ENCODE measurements around the gene APOA4.

APOA4 gene

GRCh38 chr11:116832350-116833290 lies 9.5 kb upstream of the APOA4 start:
- no peak for DNase-seq
- ATAC-seq (ENCODE audit: insufficient read depth, low read depth), result no peak
- Histone ChIP-seq H3K27ac (ENCODE audit: low read length) (no peak overlapping the region), H3K36me3 (ENCODE audit: insufficient read depth, low read length) (no peaks in the 10 kb centered on the region), H3K9me3 (ENCODE audit: insufficient read depth, low read length, severe bottlenecking) (no peaks in the 10 kb centered on the region), H3K27me3 (ENCODE audit: insufficient read depth, low read length, poor library complexity) (no peaks in the 10 kb centered on the region), H3K79me2 (ENCODE audit: insufficient read depth, low read length) (no peaks in the 10 kb centered on the region), H3K4me1 (ENCODE audit: insufficient read depth, low read length) (peaks cover 21% of the 10 kb centered on the region), H4K20me1 (ENCODE audit: insufficient read depth, low read length) (no peaks in the 10 kb centered on the region), H3K9ac (ENCODE audit: low read depth, low read length) (no peak overlapping the region), H2AFZ (ENCODE audit: low read depth, low read length) (no peak overlapping the region), H3K4me2 (ENCODE audit: insufficient read depth, low read length) (no peak overlapping the region), H3K4me3 (ENCODE audit: low read depth in 1 of 2, low read length in 2 of 2) (no peak overlapping the region)
- TF ChIP-seq EZH2 (IDR thresholded peaks at IDR 0.05; ENCODE audit: borderline replicate concordance, low read depth, low read length, severe bottlenecking), result no peak
- TF ChIP-seq CTCF (IDR thresholded peaks at IDR 0.05; ENCODE audit: borderline replicate concordance, extremely low read depth, low read length, poor library complexity, severe bottlenecking), result peak; percentile 19

DNA sequence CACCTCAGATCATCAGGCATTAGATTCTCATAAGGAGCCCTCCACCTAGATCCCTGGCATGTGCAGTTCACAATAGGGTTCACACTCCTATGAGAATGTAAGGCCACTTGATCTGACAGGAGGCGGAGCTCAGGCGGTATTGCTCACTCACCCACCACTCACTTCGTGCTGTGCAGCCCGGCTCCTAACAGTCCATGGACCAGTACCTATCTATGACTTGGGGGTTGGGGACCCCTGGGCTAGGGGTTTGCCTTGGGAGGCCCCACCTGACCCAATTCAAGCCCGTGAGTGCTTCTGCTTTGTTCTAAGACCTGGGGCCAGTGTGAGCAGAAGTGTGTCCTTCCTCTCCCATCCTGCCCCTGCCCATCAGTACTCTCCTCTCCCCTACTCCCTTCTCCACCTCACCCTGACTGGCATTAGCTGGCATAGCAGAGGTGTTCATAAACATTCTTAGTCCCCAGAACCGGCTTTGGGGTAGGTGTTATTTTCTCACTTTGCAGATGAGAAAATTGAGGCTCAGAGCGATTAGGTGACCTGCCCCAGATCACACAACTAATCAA lies 8.8 kb upstream of the APOA4 start:
- H3K36me3 ChIP-seq (ENCODE audit: insufficient read depth, low read length), result no peaks in the 10 kb centered on the region
- H3K79me2 ChIP-seq (ENCODE audit: insufficient read depth, low read length), result no peaks in the 10 kb centered on the region
- H3K4me3 ChIP-seq (ENCODE audit: low read depth in 1 of 2, low read length in 2 of 2), result no peak overlapping the region
- DNase-seq, result no peak
- no peak overlapping the region for H3K27ac ChIP-seq (ENCODE audit: low read length)
- no peak overlapping the region for H2AFZ ChIP-seq (ENCODE audit: low read depth, low read length)
- no peaks in the 10 kb centered on the region for H3K27me3 ChIP-seq (ENCODE audit: insufficient read depth, low read length, poor library complexity)
- TF ChIP-seq EZH2 (IDR thresholded peaks at IDR 0.05; ENCODE audit: borderline replicate concordance, low read depth, low read length, severe bottlenecking), result no peak
- no peak for TF ChIP-seq CTCF (IDR thresholded peaks at IDR 0.05; ENCODE audit: borderline replicate concordance, extremely low read depth, low read length, poor library complexity, severe bottlenecking)
- ATAC-seq (ENCODE audit: insufficient read depth, low read depth), result no peak
- no peak overlapping the region for H3K9ac ChIP-seq (ENCODE audit: low read depth, low read length)
- H3K4me2 ChIP-seq (ENCODE audit: insufficient read depth, low read length), result no peak overlapping the region
- no peaks in the 10 kb centered on the region for H4K20me1 ChIP-seq (ENCODE audit: insufficient read depth, low read length)
- no peaks in the 10 kb centered on the region for H3K9me3 ChIP-seq (ENCODE audit: insufficient read depth, low read length, severe bottlenecking)
- H3K4me1 ChIP-seq (ENCODE audit: insufficient read depth, low read length), result peaks cover 21% of the 10 kb centered on the region

GRCh38 chr11:116830184-116830912 lies 7.2 kb upstream of the APOA4 start:
- no peak overlapping the region for H3K4me2 ChIP-seq (ENCODE audit: insufficient read depth, low read length)
- H2AFZ ChIP-seq (ENCODE audit: low read depth, low read length), result no peak overlapping the region
- DNase-seq (no peak), ATAC-seq (ENCODE audit: insufficient read depth, low read depth) (no peak)
- TF ChIP-seq EZH2 (IDR thresholded peaks at IDR 0.05; ENCODE audit: borderline replicate concordance, low read depth, low read length, severe bottlenecking) (no peak), CTCF (IDR thresholded peaks at IDR 0.05; ENCODE audit: borderline replicate concordance, extremely low read depth, low read length, poor library complexity, severe bottlenecking) (no peak)
- H3K9ac ChIP-seq (ENCODE audit: low read depth, low read length), result no peak overlapping the region
- no peaks in the 10 kb centered on the region for H3K27me3 ChIP-seq (ENCODE audit: insufficient read depth, low read length, poor library complexity)
- H3K4me1 ChIP-seq (ENCODE audit: insufficient read depth, low read length), result peaks cover 7% of the 10 kb centered on the region
- no peak overlapping the region for H3K27ac ChIP-seq (ENCODE audit: low read length)
- H3K79me2 ChIP-seq (ENCODE audit: insufficient read depth, low read length), result no peaks in the 10 kb centered on the region
- H4K20me1 ChIP-seq (ENCODE audit: insufficient read depth, low read length), result no peaks in the 10 kb centered on the region
- H3K4me3 ChIP-seq (ENCODE audit: low read depth in 1 of 2, low read length in 2 of 2), result no peak overlapping the region
- no peaks in the 10 kb centered on the region for H3K36me3 ChIP-seq (ENCODE audit: insufficient read depth, low read length)
- H3K9me3 ChIP-seq (ENCODE audit: insufficient read depth, low read length, severe bottlenecking), result no peaks in the 10 kb centered on the region

Measured in DND-41 (cell line).